Measurements from ENCODE around the gene CMTM8.
"Not testable (repeated sequence)": the region's sequence is repeated elsewhere in the genome, so short reads cannot be mapped to it uniquely, and the experiment has no call there.

Gene CMTM8

DNA sequence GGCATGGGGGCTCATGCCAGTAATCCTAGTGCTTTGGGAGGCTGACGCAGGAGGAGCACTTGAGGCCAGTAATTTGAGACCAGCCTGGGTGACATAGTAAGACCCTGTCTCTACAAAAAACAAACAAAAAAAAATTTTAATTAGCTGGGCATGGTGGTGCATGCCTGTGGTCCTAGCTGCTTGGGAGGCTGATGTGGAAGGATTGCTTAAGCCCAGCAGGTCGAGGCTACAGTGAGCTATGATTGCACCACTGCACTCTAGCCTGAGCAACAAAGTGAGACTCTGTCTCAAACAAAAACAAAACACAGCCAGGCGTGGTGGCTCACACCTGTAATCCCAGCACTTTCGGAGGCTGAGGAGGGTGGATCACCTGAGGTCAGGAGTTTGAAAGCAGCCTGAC, 9.7 kb upstream of the CMTM8 start:
- DNase-seq (ENCODE audit: low read depth, low spot score), result not testable (repeated sequence)

DNA sequence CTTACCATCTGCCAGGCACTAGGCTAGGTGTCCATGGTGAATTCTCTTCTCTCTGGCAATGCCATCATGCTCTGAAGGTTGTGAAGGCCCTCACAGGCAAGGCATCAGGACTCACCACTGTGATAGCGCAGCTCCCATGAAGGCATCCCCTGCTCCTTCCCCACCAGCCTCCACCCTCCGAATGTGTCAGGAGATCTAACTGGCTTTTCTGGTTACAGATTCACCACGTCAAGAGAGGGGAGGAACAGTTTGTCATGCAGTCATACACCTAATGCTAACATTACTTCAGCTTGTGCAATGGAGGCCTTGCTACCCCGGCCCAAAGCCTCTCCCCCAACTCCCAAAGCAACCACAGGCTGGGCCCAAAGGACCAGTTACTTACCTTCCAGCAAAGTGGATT, 8.9 kb upstream of the CMTM8 start:
- DNase-seq (ENCODE audit: low read depth, low spot score), result no peak

DNA sequence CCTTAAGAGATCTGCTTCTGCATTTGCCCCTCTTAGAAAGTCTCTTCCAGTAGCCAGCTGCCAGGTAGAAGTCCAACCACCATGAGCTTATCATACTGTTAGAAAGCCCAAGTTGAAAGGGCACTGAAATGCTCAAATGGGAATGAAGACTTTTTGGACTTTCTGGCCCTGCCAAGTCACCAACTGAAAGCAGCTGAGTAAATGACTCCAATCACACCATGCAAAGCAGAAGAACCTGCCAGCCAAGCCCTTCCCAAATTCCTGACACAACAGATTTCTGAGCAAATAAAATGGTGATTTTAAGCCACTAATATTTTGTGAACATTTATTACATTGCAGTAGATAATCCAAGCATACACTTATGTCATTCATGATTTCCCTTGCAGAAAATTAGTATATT, 2.1 kb upstream of the CMTM8 start:
- DNase-seq (ENCODE audit: low read depth, low spot score), result no peak

DNA sequence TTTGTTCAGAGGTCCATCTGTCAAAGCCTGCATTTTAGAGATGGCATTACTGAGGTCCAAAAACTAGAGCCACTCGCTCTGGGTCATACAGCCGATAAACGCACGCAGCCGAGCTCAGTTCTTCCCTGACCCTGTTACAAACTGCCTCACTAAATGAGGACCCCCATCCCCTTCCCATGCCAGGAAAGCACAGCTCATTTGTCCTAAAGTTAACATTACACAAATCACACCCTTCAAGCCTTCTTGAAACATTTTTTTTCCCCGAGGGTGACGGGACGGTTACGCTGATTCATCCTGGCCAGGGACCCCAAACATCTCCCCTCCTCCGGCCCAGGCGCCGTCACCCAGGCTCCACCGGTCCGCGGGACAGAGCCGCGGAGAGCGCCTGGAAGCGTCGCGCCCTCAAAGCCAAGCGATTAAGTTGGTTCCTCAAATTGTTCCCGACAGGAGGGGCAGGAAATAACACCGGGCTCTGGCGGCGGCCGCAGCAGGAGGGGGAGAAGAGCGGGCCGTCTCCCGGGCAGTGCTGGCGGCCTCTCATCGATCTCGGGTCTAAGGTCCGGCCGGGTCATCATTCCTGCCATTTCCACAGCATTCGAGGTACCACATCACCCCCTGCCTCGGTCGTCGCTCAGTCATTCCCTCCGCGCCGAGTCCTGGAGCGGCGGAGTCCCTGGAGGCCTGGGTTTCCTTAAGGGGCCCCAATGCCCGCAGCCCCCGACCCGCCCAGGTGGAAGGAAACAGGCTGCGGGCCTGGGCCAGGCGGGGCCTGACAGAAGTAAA, 619 bp upstream of the CMTM8 start:
- no peak for DNase-seq (ENCODE audit: low read depth, low spot score)

DNA sequence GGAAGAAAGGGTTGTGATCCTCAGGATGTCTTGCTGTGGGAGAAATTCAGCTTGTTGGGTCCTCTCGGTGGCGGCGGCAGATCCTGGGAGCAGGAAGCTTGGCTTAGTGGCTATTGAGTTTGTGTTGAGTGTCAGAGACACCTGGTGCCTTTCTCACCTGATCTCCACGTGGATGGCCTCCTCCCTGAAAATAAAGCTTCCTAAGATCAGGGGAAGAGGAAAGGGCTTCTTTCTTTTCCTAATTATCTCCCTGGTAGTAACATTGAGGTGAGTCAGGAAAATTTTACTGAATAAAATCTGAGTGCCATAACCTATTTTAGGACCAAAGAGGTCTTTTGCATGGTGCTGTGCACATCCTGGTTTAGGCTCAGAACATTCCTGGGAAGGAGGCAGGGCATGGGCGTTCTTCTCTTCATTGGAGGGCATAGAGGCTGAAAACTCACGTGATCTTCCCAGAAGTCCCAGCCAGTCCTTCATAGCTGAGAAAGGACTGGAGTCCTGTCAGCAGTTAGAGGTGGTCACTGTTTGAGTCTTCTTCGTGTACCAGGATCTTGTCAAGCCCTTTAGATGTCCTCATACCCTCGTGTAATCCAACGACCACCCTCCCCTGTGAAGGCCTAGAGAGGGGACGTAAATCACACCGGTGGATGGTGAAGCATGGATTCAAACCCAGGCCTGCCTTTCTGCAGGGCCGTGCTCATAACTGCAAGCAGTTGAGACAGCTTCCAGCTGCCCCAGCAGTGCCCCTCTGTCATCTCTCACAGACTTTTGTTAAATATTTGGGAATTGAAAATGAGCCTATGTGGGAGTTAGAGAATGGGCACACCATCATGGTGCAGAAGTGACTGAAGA, 1.1 kb downstream of the CMTM8 start:
- no peak for DNase-seq (ENCODE audit: low read depth, low spot score)

DNA sequence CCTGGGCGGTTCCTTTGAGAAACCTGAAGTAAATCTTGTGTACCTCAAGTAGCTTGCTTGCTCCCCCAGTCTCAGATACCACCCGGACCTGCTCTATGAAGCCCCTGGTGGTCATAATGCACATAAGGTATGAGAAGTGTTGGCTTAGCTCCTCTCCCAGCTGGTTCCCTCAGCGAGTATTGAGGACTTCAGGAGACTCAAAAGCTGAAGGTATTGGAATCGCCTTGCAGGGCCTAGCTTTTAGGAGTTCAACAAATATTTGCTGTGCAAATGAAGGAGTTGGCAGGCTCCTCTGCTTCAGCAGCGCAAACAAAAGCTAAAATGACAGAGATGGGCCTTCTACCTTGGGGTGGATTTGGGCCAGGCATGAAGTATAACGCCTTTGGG, 1.7 kb downstream of the CMTM8 start:
- DNase-seq (ENCODE audit: low read depth, low spot score), result peak; percentile 7

DNA sequence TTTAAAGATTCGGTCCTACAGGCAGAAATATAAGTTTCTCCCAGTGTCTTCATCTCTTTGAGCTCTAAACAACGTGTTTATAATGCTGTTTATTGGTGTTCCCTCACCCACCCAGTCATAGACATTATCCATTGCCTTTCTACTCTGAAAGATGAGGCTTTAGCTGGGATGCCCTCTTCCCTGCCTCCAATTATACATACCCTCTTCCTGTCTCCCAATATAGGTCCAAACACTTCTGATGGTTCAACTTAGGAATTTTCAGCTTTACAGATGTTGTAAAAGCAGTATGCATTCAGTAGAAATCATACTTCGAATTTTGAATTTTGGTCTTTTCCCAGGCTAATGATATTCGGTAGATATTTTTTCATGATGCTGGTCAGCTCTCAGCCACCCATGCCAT, 2.6 kb downstream of the CMTM8 start:
- no peak for DNase-seq (ENCODE audit: low read depth, low spot score)

DNA sequence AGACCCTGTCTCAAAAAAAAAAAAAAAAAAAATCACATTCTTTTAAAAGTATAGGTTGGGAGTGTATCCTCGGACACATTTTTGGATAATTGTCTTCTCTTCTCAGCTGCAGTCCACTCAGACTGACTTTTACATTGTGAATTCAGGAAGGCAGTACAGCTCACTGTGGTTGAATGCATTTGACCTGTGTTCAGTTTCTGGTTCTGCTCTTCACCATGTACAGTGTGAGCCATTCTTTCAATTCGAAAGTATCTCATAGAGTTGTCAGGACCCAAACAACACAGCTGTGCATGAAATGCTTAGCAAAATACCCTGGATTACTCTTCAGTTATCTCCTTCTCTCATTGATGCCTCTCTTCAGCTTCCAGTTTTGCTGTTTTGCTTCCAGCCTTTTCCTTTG, 5.0 kb downstream of the CMTM8 start:
- DNase-seq (ENCODE audit: low read depth, low spot score), result no peak

DNA sequence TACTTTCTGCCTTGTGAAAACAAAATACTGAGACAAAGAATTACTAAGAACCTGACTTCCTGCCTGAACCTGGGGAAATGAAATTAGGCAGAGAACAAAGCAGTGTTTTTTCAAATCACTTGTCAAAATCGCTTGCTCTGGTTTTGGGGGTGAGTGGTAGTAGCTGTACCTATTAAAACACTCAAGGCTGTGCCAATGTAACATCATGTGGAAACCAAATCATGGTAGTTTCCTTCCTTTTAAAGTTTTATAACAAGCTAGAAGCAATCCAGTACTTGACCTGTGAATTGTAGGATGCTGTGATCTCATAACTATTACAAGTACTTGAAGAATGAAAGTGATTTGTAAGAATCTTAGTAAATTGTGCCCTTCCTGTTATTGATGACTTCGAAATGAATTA, 6.7 kb downstream of the CMTM8 start:
- DNase-seq (ENCODE audit: low read depth, low spot score), result no peak

DNA sequence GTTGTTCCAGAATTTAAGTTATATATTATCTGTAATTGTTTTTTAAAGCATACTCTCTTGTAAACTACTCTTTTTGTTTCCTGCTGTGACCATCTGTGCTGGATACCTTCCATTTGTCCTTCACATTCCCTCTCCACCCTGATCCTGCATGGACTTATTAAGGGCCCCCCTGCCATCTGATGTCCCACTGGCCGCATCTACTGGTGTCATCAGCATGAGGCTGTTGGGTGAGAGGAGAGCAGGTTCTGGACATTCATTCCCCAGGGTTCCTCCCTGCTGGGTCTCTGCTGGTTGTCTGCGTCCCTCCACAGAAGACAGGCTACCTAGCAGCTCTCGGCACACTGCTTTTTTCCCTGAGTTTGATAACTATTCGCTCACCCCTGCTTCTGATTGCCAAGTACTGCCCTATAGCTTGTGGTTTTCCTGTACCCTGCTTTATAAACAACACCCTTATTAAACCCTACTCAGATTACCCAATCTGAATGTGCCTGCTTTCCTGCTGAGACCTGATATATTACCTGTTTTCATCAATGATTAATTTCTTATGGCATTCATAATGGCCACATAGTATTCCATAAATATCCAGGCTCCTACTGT, 7.7 kb downstream of the CMTM8 start:
- DNase-seq (ENCODE audit: low read depth, low spot score), result no peak

DNA sequence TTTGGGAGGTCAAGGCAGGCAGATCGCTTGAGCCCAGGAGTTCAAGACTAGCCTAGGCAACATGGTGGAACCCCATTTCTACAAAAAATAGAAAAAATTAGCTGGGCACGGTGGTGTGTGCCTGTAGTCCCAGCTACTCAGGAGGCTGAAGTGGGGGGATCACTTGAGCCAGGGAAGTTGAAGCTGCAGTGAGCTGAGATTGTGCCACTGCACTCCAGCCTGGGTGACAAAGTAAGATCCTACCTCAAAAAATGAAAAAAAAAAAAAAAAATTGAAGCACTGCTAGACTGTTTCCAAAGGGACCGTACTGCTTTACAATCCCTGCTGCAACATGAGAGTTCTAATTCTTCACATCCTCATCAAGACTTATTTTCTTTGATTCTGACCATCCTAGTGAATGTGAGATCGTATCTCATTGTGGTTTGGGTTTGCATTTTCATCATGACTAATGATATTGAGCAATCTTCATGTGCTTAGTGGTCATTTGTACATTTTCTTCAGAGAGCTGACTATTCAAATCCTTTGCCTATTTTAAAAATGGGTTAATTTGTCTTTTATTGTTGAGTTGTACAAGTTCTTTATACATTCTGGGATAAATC, 10.8 kb downstream of the CMTM8 start:
- no peak for DNase-seq (ENCODE audit: low read depth, low spot score)

DNA sequence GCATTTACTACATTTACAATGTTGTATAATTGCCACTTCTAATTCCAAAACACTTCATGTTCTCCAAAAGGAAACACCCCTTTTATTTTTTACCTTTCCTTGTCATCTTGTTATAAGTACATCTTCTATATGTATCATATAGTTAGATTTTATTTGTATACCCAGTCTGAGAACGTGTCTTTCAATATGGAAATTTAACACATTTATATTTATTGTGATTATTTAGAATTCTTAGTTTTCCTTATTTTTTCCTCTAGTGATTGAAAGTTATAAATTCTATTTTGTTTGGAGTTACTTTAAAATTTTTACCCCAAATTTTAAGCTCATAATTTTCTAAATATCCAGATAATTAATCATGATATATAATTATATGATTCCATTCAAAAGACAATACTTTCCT, 15.8 kb downstream of the CMTM8 start:
- no peak for DNase-seq (ENCODE audit: low read depth, low spot score)

DNA sequence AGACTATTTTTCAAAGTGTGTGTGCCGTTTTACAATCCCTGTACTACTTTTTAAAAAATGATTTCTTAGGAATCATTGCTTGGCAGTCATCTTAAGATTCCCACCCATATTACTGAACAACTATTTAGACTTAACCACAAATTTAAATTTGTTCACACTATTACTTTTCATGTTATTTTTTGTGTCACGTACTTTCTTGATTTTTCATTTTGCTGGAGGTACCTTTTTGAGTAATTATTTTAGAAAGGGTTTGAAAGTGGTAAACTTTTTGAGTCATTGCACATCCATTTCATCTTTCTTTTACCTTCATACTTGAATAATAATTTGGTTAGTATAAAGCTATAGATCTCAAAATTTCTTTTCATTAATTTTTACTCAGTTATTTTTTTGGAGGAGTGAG, 16.9 kb downstream of the CMTM8 start:
- no peak for DNase-seq (ENCODE audit: low read depth, low spot score)

DNA sequence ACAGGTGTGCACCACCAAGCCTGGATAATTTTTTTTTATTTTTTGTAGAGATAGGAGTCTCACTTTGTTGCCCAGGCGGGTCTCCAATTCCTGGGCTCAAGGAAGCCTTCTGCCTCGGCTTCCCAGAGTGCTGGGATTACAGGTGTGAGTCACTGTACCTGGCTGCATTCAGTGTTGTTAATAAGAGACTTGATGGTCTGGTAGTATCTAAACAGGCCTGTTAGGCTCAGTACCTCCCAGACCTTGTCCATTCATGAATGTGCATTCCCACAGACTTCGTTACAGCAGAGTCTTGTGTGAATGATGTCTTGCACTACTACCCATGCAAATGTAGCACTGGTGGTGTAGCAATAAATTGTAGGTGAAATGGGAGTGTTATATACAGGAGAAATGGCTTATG, 17.7 kb downstream of the CMTM8 start:
- no peak for DNase-seq (ENCODE audit: low read depth, low spot score)

DNA sequence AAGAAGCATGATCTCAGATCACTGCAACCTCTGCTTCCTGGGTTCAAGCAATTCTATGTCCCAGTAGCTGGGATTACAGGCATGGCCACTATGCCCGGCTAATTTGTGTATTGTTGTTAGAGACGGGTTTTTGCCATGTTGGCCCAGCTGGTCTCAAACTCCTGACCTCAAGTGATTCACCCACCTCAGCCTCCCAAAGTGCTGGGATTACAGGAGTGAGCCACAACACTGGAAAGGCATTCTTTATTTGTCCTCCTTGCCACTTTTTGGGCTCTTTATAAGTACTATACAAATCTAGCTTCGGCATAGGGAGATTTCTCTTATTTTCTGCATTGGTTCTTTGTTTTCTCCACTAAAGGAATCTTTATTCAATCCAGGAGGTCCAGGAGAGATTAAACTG, 18.6 kb downstream of the CMTM8 start:
- DNase-seq (ENCODE audit: low read depth, low spot score), result no peak

DNA sequence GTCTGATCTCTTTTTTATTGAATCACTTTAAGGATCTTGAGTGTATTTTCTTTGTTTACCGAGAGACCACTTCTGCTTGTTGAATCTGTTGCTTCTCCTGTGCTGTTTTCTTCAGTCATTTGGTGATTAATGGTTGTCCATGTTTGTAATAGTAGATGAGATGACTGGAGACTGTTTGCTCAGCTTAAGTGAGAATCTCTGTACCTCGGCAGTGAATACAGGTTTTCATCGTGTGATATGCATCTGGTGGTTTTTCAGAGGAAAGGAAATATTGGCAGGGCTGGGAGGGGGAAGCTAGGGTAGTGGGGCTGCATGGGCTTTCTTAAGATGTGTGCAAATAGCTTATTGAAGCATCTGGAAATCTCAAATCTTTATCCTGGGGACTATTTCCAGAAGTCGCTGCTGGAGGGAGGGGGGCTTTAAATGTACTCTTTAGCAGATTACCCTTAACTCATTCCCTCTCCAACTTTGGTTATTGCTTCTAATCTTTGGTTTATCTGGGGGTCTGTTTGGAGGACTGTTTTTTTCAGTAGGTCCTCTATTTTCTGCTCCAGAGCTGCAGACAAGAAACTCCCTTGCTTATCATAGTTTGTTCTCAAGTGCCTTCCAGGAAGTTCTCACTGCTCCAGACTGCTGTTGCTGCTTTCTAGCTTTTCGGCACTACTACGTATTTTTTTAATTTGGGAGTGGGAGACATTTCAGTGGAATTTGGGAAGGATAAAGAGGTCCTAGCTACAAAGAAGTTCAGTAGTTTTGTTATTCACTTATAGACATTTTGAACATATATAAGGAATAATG, 19.4 kb downstream of the CMTM8 start:
- no peak for DNase-seq (ENCODE audit: low read depth, low spot score)

DNA sequence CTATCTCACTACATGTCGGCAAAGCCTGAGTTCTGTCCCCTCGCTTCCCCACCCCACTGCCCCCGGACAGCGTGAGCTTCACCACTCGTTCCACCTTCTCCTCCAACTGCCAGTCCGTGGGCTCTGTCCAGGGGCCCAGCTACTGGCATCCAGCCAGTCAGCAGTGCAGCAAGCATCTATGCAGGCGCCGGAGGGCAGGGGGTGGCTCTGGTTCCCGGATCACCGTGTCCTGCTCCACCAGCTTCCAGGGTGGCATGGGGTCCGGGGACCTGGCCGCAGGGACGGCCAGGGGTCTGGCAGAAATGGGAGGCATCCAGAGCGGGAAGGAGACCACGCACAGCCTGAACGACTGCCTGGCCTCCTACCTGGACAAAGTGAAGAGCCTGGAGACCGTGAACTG, 20.4 kb downstream of the CMTM8 start:
- no peak for DNase-seq (ENCODE audit: low read depth, low spot score)

DNA sequence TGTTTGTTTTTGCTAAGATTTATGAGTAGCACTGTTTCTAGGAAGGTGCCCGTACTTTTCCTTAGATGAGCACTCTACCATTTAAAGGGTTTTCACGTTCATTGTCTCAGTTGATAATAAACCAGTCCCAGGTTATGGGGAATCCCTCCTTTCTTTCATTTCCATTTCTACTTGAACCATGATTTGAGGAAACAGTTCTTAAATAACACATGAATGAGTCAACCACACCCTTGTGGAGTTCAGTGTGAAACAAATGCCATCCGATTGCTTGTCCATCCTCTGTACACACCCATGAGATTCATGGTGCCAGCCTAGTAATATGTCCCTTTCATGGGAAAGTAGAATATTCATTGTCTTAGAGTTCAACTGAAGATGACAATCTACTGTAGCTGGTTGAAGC, 23.1 kb downstream of the CMTM8 start:
- DNase-seq (ENCODE audit: low read depth, low spot score), result no peak

DNA sequence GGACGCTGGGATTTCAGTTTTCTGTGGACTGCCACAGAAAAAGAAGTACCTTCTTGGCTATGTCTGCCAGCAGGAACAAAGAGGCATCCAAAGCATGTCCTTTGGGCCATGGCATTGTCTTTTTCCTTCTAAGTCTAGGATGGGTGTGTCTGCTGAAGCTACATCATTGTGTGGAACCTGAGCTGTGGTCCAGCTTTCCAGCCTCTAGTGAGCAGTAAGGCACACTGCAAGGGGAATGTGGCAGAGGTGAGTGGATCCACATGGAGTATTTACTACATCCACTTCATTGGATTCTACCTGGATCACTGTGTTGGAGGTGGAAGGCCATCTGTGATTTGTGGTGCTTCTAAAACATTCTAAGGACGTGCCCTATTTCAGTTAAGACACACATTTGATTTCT, 23.7 kb downstream of the CMTM8 start:
- DNase-seq (ENCODE audit: low read depth, low spot score), result no peak

DNA sequence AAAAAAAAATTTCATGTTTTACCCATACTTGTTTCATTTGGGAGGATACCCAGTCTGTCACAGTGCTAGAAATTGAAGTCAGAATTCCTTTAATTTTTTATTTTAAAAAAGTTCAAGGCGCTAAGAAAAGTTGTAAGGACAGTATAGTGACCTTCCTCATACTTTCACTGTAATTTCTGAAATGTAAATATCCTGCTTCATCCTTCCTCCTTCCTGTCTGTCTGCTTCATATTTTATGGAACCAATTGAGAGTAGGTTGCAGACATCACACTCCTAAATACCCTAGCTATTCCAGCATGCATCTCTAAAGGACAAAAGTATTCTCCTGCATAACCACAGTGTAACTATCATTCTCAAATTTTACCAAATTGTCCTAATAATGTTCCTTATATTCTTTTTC, 35.8 kb downstream of the CMTM8 start:
- no peak for DNase-seq (ENCODE audit: low read depth, low spot score)

DNA sequence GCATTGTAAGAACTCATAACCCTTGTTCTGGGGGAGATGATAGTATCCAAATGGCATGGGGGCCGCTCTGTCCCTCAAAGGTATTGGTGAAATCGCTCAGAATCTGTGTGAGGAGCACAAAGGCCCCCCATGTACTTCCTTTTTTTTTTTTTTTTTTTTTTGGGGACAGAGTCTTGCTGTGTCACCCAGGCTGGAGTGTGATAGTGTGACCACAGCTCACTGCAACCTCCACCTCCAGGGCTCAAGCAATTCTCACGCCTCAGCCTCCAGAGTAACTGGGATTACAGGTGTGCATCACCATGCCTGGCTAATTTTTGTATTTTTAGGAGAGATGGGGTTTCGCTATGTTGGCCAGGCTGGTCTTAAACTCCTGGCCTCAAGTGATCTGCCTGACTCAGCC, 37.0 kb downstream of the CMTM8 start:
- no peak for DNase-seq (ENCODE audit: low read depth, low spot score)

Measured in activated CD4-positive, CD25-positive, alpha-beta regulatory T cell treated with anti-CD3 and anti-CD28 coated beads, Interleukin-2, amount 50 U/mL, for 16 hours (primary cell).